ENCODE data around the gene ABCA13.

The ABCA13 gene

GRCh38 chr7:48643431-48644013 is 472.3 kb downstream of the ABCA13 start:
- DNase-seq (ENCODE audit: low spot score): peak; percentile 12

- DNase-seq (ENCODE audit: low spot score): no peak
Observed at GRCh38 chr7:48658138-48658537, 486.9 kb downstream of the ABCA13 start.

GRCh38 chr7:48660306-48660870 is 489.1 kb downstream of the ABCA13 start:
- no peak for DNase-seq (ENCODE audit: low spot score)

- no peak for DNase-seq (ENCODE audit: low spot score)
Observed at GRCh38 chr7:48664241-48664640, 493.0 kb downstream of the ABCA13 start.

- no peak for DNase-seq (ENCODE audit: low spot score)
Observed at GRCh38 chr7:48665353-48666135, 494.3 kb downstream of the ABCA13 start.

- DNase-seq (ENCODE audit: low spot score): no peak
Observed at GRCh38 chr7:48667407-48667806, 496.1 kb downstream of the ABCA13 start.

- no peak for DNase-seq (ENCODE audit: low spot score)
Observed at GRCh38 chr7:48671656-48672055, 500.4 kb downstream of the ABCA13 start.

GRCh38 chr7:48681006-48681405 is 509.7 kb downstream of the ABCA13 start:
- no peak for DNase-seq (ENCODE audit: low spot score)

- DNase-seq (ENCODE audit: low spot score): no peak
Observed at GRCh38 chr7:48691788-48692187, 520.5 kb downstream of the ABCA13 start.
